B cell (primary cell): Measurements from ENCODE around the gene SCAMP1.

Source experiments
- CTCF ChIP-seq: fragments of 200-600 bp; IDR thresholded peaks from one replicate; pipeline ENCODE4 v1.8.0; 2022; ENCODE audit warnings: antibody characterized with exemption, mild to moderate bottlenecking
- EZH2 ChIP-seq: IDR thresholded peaks from 2 replicates; pipeline ENCODE4 v1.6.1; 2012; ENCODE audit warnings: borderline replicate concordance, low read depth, mild to moderate bottlenecking, moderate library complexity, low read length; ENCODE audit not compliant: insufficient read depth, poor library complexity, severe bottlenecking

DNA sequence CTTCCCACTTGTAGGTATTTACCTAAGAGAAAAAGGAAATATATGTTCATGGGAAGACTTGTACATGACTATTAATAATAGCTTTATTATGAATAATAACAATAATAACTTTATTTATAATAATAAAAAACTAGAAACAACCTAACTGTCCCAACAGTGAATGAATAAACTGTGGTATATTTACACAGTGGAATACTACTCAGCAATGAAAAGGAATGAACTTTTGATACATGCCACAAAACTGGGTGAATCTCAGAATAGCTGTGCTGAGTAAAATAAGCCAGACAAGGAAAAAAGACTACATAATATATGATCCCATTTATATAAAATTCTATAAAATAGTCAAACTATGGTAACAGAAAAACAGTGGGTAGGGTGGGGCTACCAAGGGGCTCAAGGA, 88.7 kb downstream of the SCAMP1 start:
- TF ChIP-seq EZH2 (no peak), CTCF (no peak)
